Thoracic aorta endothelial cell (primary cell): Measurements from ENCODE around the gene KRT12. TPM values are rescaled to one million over a fixed set of nuclear protein-coding genes. Genes with fewer than 3 reads are reported as not detected.

ENCODE experiments used
- total RNA-seq: library from RNA; depleted of rRNA; stranded (reverse); fragments of >200 nt; gene quantifications from 2 replicates; pipeline ENCODE4 v1.2.3, GENCODE V29; 2012

KRT12 gene
- not detected in 2 replicates for total RNA-seq

GRCh38 chr17:40866838-40867237 lies at the start of gene KRT12:
KRT12 (minus strand) TSS chr17:40867223; CDS start chr17:40867186, 37 bp downstream.

GRCh38 chr17:40884708-40885512 lies 17.9 kb upstream of the KRT12 start, which contains the start of gene KRT20:
KRT20 (minus strand) TSS chr17:40885242; CDS start chr17:40885185, 57 bp downstream.

GRCh38 chr17:40822132-40822812 lies 44.8 kb downstream of the KRT12 start, which contains the start of gene KRT10:
KRT10 (minus strand) TSS chr17:40822614; CDS start chr17:40822585, 29 bp downstream.

Other genes with a start within 250 kb of the KRT12 start
- gene SMARCE1, start 219.4 kb downstream of the KRT12 start, total RNA-seq = 120 and 125 TPM in 2 replicates
- not detected in 2 replicates for gene KRT222, start 202.0 kb downstream of the KRT12 start, total RNA-seq
- gene KRT24, start 163.5 kb downstream of the KRT12 start, total RNA-seq = not detected in 2 replicates
- gene KRT25, start 111.9 kb downstream of the KRT12 start, total RNA-seq = not detected in 2 replicates
- gene KRT26, start 95.0 kb downstream of the KRT12 start, total RNA-seq = not detected in 2 replicates
- not detected in 2 replicates for gene KRT27, start 84.7 kb downstream of the KRT12 start, total RNA-seq
- not detected in 2 replicates for gene KRT28, start 67.3 kb downstream of the KRT12 start, total RNA-seq
- gene KRT10, start 44.6 kb downstream of the KRT12 start, total RNA-seq = 2.1 and 10.2 TPM in 2 replicates
- not detected in 2 replicates for gene KRT20, start 18.0 kb upstream of the KRT12 start, total RNA-seq
- not detected in 2 replicates for gene KRT23, start 70.4 kb upstream of the KRT12 start, total RNA-seq
- gene KRT39, start 99.7 kb upstream of the KRT12 start, total RNA-seq = not detected in 2 replicates
- gene KRT40, start 117.1 kb upstream of the KRT12 start, total RNA-seq = not detected in 2 replicates
- gene KRTAP3-3, start 126.9 kb upstream of the KRT12 start, total RNA-seq = not detected in 2 replicates
- not detected in 2 replicates for gene KRTAP3-2, start 132.7 kb upstream of the KRT12 start, total RNA-seq
- gene KRTAP3-1, start 141.9 kb upstream of the KRT12 start, total RNA-seq = not detected in 2 replicates
- gene KRTAP1-5, start 160.0 kb upstream of the KRT12 start, total RNA-seq = not detected in 2 replicates
- gene KRTAP1-4, start 163.0 kb upstream of the KRT12 start, total RNA-seq = not detected in 2 replicates
- not detected in 2 replicates for gene KRTAP1-3, start 167.7 kb upstream of the KRT12 start, total RNA-seq
- not detected in 2 replicates for gene KRTAP1-1, start 174.2 kb upstream of the KRT12 start, total RNA-seq
- not detected in 2 replicates for gene KRTAP2-1, start 180.1 kb upstream of the KRT12 start, total RNA-seq
- gene KRTAP2-2, start 188.0 kb upstream of the KRT12 start, total RNA-seq = not detected in 2 replicates
- not detected in 2 replicates for gene KRTAP2-3, start 192.9 kb upstream of the KRT12 start, total RNA-seq
- not detected in 2 replicates for gene KRTAP2-4, start 198.7 kb upstream of the KRT12 start, total RNA-seq
- gene KRTAP4-7, start 216.9 kb upstream of the KRT12 start, total RNA-seq = not detected in 2 replicates
- not detected in 2 replicates for gene KRTAP4-8, start 230.9 kb upstream of the KRT12 start, total RNA-seq
- not detected in 2 replicates for gene KRTAP4-16, start 235.0 kb upstream of the KRT12 start, total RNA-seq
- gene KRTAP4-9, start 238.2 kb upstream of the KRT12 start, total RNA-seq = not detected in 2 replicates